ENCODE data around the gene KCNH6. TPM values are rescaled to one million over a fixed set of nuclear protein-coding genes. Genes with fewer than 3 reads are reported as not detected.

KCNH6 gene
- total and polyA plus RNA-seq, 8 donors, result 0.41 to 1.5 (median 0.84) TPM

DNA sequence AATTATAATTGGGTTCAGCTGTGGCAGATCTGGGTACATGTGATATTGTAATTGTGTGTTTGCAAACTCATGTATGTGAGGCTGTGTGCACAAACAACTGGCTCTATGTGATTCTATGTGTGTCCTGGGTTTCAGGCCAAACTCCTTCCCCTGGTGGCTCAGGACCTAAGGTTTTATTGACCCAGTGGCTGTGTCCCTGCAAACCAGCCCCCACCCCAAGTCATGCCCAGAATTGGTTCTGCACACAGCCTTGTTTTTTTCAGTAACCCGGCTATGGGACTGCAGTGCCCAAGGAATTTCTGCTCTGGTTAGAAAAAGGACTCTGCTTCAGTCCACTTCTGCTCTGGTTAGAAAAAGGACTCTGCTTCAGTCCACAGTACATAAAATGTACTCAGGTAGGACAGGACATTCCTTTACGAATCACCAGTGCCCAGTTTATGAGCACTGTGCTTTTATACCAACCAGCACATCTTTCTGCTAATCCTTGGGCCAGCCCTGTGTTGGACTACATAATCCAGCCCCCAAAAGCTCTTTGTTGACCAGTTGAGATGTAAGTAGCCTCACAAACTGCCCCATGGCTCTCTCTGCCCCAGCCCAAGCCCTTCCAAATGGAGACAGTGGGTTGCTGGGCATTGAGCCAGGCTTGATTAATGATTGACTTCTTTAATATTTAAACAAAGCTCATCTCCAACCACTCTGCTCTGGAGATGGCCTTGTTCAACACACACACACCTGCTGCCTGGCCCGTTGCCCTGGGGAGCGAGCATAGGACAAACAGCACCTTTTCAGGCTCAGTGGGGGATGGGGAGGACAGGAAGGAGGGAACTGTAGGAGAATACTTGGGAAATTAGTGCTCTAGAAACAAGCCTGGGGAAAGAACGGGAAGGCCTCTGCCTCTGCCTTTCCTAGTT, 2.9 kb upstream of the KCNH6 start:
- Histone ChIP-seq H3K27me3 (peaks cover 0 to 35% of the 10 kb centered on the region in 2 donors), H3K27ac (no peak overlapping the region), H3K4me3 (no peak overlapping the region), H3K4me1 (peaks cover 0 to 5% of the 10 kb centered on the region in 2 donors), H3K36me3 (no peaks in the 10 kb centered on the region), H3K9me3 (no peaks in the 10 kb centered on the region)
- TF ChIP-seq, protein P1, sequence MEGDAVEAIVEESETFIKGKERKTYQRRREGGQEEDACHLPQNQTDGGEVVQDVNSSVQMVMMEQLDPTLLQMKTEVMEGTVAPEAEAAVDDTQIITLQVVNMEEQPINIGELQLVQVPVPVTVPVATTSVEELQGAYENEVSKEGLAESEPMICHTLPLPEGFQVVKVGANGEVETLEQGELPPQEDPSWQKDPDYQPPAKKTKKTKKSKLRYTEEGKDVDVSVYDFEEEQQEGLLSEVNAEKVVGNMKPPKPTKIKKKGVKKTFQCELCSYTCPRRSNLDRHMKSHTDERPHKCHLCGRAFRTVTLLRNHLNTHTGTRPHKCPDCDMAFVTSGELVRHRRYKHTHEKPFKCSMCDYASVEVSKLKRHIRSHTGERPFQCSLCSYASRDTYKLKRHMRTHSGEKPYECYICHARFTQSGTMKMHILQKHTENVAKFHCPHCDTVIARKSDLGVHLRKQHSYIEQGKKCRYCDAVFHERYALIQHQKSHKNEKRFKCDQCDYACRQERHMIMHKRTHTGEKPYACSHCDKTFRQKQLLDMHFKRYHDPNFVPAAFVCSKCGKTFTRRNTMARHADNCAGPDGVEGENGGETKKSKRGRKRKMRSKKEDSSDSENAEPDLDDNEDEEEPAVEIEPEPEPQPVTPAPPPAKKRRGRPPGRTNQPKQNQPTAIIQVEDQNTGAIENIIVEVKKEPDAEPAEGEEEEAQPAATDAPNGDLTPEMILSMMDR (IDR thresholded peaks at IDR 0.05), result no peak
- ATAC-seq (no peak), DNase-seq (no peak)
- intact Hi-C loops (cut with DNase I), result no loop called here

DNA sequence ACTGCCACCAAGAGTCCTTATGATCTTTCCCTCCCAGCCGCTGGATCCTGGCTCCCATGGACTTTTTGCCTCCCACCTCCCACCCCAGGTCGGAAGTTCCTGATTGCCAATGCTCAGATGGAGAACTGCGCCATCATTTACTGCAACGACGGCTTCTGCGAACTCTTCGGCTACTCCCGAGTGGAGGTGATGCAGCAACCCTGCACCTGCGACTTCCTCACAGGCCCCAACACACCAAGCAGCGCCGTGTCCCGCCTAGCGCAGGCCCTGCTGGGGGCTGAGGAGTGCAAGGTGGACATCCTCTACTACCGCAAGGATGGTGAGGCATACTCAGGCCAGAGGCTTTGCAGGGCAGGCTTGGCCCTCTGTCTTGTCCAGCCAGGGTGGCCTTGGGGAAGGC, 893 bp downstream of the KCNH6 start:
- Histone ChIP-seq H3K9me3 (no peaks in the 10 kb centered on the region), H3K36me3 (no peaks in the 10 kb centered on the region), H3K4me1 (peaks cover 0 to 5% of the 10 kb centered on the region in 2 donors), H3K27ac (no peak overlapping the region), H3K4me3 (no peak overlapping the region), H3K27me3 (peaks cover 0 to 34% of the 10 kb centered on the region in 2 donors)
- TF ChIP-seq, protein P1 (IDR thresholded peaks at IDR 0.05), result no peak
- peak in 1 of 4 donors; percentile 61 for DNase-seq
- ATAC-seq, result no peak
- intact Hi-C loops (cut with DNase I), result no loop called here

DNA sequence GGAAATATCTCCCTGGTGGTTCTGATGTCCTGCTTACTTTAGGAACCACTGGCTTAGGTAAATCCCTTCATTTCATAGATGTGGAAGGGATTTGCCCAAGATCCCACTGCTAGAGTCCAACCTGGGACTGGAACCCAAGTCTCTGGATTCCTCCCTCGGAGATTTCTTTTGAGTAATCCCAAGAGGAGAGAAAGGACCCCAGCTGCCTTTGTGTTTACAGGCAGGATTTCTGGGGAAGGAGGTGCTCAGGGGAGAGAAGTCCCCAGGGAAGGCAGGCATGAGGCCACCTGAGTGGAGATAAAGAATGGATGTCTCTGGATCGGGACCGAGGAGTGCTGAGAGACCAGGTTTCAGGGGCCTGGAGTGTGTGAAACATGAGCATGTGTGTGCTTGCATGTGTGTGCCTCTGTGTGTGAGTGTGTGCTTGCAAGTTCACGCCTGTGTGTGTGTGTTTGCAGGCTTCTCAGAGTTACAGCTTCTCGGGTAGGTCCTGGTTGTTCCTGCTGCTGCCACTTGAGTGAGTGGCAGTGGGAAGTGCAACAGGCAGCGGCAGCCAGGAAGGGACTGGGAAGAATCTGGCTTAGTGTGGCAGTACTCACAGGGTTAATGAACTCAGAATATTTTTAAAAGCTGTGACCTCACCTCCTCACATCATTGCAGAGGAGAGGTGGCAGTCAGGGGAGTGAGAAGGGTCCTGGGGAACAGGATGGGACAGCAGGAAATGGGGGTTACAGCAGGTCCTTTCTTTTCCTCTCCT, 2.2 kb downstream of the KCNH6 start:
- DNase-seq (peak in 1 of 4 donors; percentile 22), ATAC-seq (no peak)
- no peaks in the 10 kb centered on the region for H3K9me3 ChIP-seq
- no peak overlapping the region for H3K4me3 ChIP-seq
- no peak overlapping the region for H3K27ac ChIP-seq
- intact Hi-C loops (cut with DNase I), result no loop called here
- peaks cover 0 to 34% of the 10 kb centered on the region in 2 donors for H3K27me3 ChIP-seq
- no peaks in the 10 kb centered on the region for H3K36me3 ChIP-seq
- TF ChIP-seq, protein P1 (IDR thresholded peaks at IDR 0.05), result no peak
- H3K4me1 ChIP-seq, result peaks cover 0 to 5% of the 10 kb centered on the region in 2 donors

DNA sequence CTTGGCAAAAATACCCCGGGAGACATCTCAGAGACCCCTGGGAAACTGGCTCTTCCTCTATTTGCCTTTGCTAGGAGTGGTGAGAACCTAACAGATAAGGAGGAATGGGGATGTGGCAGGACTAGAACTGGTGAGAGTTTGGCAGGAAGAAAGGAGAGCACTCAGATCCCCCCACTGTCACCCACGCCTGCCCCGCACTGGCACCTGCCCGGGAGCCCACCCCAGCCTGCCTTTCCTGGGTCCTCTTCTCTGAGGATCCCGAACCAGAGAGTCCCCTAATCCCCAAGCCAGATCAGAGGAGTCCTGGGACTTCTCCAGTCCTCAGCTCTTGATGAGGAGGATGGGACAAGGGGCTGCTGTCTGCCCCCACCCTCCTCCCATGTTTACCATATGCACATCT, 3.7 kb downstream of the KCNH6 start:
- Histone ChIP-seq H3K4me3 (no peak overlapping the region), H3K27me3 (peaks cover 0 to 34% of the 10 kb centered on the region in 2 donors), H3K4me1 (peaks cover 0 to 5% of the 10 kb centered on the region in 2 donors), H3K36me3 (no peaks in the 10 kb centered on the region), H3K27ac (no peak overlapping the region), H3K9me3 (no peaks in the 10 kb centered on the region)
- intact Hi-C loops (cut with DNase I), result no loop called here
- no peak for ATAC-seq
- peak in 1 of 4 donors; percentile 65 for DNase-seq
- TF ChIP-seq, protein P1 (IDR thresholded peaks at IDR 0.05), result no peak

DNA sequence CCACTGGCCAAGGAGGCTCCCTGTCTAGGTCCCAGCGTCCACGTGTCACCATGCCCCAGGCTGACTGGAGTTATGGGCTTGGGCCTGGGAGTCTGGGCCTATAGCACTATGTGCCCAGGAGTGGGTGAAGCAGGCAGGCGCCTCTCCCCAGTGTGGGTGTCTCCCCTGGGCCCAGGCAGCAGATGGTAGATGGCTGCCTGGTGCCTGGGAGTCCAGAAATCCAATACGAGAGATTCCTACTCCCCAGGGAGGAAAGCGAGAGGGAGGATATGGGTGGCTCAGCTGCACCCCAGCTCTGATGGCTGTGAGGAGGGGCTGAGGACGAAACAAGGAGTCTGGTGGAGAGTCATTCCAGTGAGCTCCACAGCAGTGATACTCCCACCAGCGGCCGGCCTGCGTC, 5.0 kb downstream of the KCNH6 start:
- Histone ChIP-seq H3K4me3 (no peak overlapping the region), H3K27ac (no peak overlapping the region), H3K9me3 (no peaks in the 10 kb centered on the region), H3K36me3 (no peaks in the 10 kb centered on the region), H3K27me3 (peaks cover 0 to 25% of the 10 kb centered on the region in 2 donors), H3K4me1 (peaks cover 0 to 3% of the 10 kb centered on the region in 2 donors)
- TF ChIP-seq, protein P1 (IDR thresholded peaks at IDR 0.05), result no peak
- intact Hi-C loops (cut with DNase I), result no loop called here
- ATAC-seq, result no peak
- DNase-seq, result no peak

All from left lung (tissue), 10 donors.